KOPT-K1 (cell line): ENCODE measurements around the gene SSBP3.

Source experiments
- H3K27ac ChIP-seq: fragments of 200-600 bp; sonication (generic); 2 replicates; pipeline ENCODE4 v1.5.1; 2016; ENCODE audit warnings: antibody characterized with exemption, mild to moderate bottlenecking, low read depth, low read length; ENCODE audit not compliant: poor library complexity, severe bottlenecking
- H3K36me3 ChIP-seq: fragments of 200-600 bp; sonication (generic); 2 replicates; pipeline ENCODE4 v1.5.1; 2017; ENCODE audit warnings: antibody characterized with exemption, mild to moderate bottlenecking, low read length, moderate library complexity; ENCODE audit not compliant: insufficient read depth
- H3K9me3 ChIP-seq: fragments of 200-600 bp; sonication (generic); 2 replicates; pipeline ENCODE4 v1.5.1; 2017; ENCODE audit warnings: antibody characterized with exemption, low read length, mild to moderate bottlenecking; ENCODE audit not compliant: insufficient read depth, poor library complexity, severe bottlenecking

Gene SSBP3

GRCh38 chr1:54271341-54271740, 134.9 kb downstream of the SSBP3 start:
- Histone ChIP-seq H3K9me3 (no peaks in the 10 kb centered on the region), H3K36me3 (peaks cover 71% of the 10 kb centered on the region), H3K27ac (no peak overlapping the region)

- no peaks in the 10 kb centered on the region for H3K9me3 ChIP-seq
- H3K27ac ChIP-seq: no peak overlapping the region
- peaks cover 70% of the 10 kb centered on the region for H3K36me3 ChIP-seq
Measured at GRCh38 chr1:54270543-54270942, 135.7 kb downstream of the SSBP3 start.

- H3K36me3 ChIP-seq: peaks cover 83% of the 10 kb centered on the region
- H3K27ac ChIP-seq: no peak overlapping the region
- H3K9me3 ChIP-seq: no peaks in the 10 kb centered on the region
Measured at GRCh38 chr1:54268762-54269297, 137.4 kb downstream of the SSBP3 start.

- Histone ChIP-seq H3K9me3 (no peaks in the 10 kb centered on the region), H3K36me3 (peaks cover 83% of the 10 kb centered on the region), H3K27ac (no peak overlapping the region)
Measured at GRCh38 chr1:54267815-54268761, 138.1 kb downstream of the SSBP3 start.

GRCh38 chr1:54266908-54267307, 139.3 kb downstream of the SSBP3 start:
- no peak overlapping the region for H3K27ac ChIP-seq
- H3K9me3 ChIP-seq: no peaks in the 10 kb centered on the region
- H3K36me3 ChIP-seq: peaks cover 83% of the 10 kb centered on the region

GRCh38 chr1:54266195-54266594, 140.0 kb downstream of the SSBP3 start:
- Histone ChIP-seq H3K27ac (no peak overlapping the region), H3K36me3 (peaks cover 83% of the 10 kb centered on the region), H3K9me3 (no peaks in the 10 kb centered on the region)

- no peaks in the 10 kb centered on the region for H3K9me3 ChIP-seq
- H3K36me3 ChIP-seq: peaks cover 82% of the 10 kb centered on the region
- H3K27ac ChIP-seq: no peak overlapping the region
Measured at GRCh38 chr1:54265659-54266058, 140.5 kb downstream of the SSBP3 start.

GRCh38 chr1:54265126-54265525, 141.1 kb downstream of the SSBP3 start:
- Histone ChIP-seq H3K36me3 (peaks cover 77% of the 10 kb centered on the region), H3K9me3 (no peaks in the 10 kb centered on the region), H3K27ac (no peak overlapping the region)

GRCh38 chr1:54263601-54264226, 142.5 kb downstream of the SSBP3 start:
- peaks cover 74% of the 10 kb centered on the region for H3K36me3 ChIP-seq
- no peak overlapping the region for H3K27ac ChIP-seq
- no peaks in the 10 kb centered on the region for H3K9me3 ChIP-seq

GRCh38 chr1:54262244-54262643, 143.9 kb downstream of the SSBP3 start:
- peaks cover 82% of the 10 kb centered on the region for H3K36me3 ChIP-seq
- H3K9me3 ChIP-seq: no peaks in the 10 kb centered on the region

GRCh38 chr1:54260810-54261209, 145.4 kb downstream of the SSBP3 start:
- peaks cover 83% of the 10 kb centered on the region for H3K36me3 ChIP-seq
- no peak overlapping the region for H3K27ac ChIP-seq
- no peaks in the 10 kb centered on the region for H3K9me3 ChIP-seq

More at GRCh38 chr1:54262244-54262643, 143.9 kb downstream of the SSBP3 start:
- H3K27ac ChIP-seq: no peak overlapping the region

- Histone ChIP-seq H3K36me3 (peaks cover 82% of the 10 kb centered on the region), H3K27ac (no peak overlapping the region), H3K9me3 (no peaks in the 10 kb centered on the region)
Measured at GRCh38 chr1:54259546-54260140, 146.6 kb downstream of the SSBP3 start.

GRCh38 chr1:54257876-54258275, 148.3 kb downstream of the SSBP3 start:
- Histone ChIP-seq H3K9me3 (no peaks in the 10 kb centered on the region), H3K36me3 (peaks cover 81% of the 10 kb centered on the region), H3K27ac (no peak overlapping the region)

GRCh38 chr1:54257346-54257620, 148.9 kb downstream of the SSBP3 start:
- Histone ChIP-seq H3K27ac (no peak overlapping the region), H3K36me3 (peaks cover 81% of the 10 kb centered on the region), H3K9me3 (no peaks in the 10 kb centered on the region)
